ENCODE measurements around the gene TNFRSF19. TPM values are rescaled to one million over a fixed set of nuclear protein-coding genes. Genes with fewer than 3 reads are reported as not detected.

The TNFRSF19 gene
- total and polyA plus RNA-seq, 11 donors = 9.1 to 35.7 (median 25.6) TPM

- DNase-seq (no peak), ATAC-seq (no peak)
- Histone ChIP-seq H3K27me3 (peaks cover 0 to 19% (median 0%) of the 10 kb centered on the region in 9 donors), H3K4me3 (peak overlapping the region; percentile 67 to 99 (median 90)), H3K4me1 (peaks cover 0 to 54% (median 11%) of the 10 kb centered on the region in 12 donors), H3K27ac (peak overlapping the region in 11 of 12 donors; percentile 18 to 96 (median 94)), H3K9me3 (no peaks in the 10 kb centered on the region), H3K36me3 (no peaks in the 10 kb centered on the region)
- intact Hi-C loops (cut with DNase I) = loop anchor here in 8 of 10 donors (5.0 to 10.0 kb wide), 7 partner anchors 75 to 295 kb away; no protein-coding TSS in a partner anchor
- WGBS, 4 donors = 8 to 15% (median 12%) methylated on average over 13 to 22 of the region's 22 CpGs
- no peak for TF ChIP-seq POLR2A (IDR thresholded peaks at IDR 0.05)
- TF ChIP-seq, protein P1, sequence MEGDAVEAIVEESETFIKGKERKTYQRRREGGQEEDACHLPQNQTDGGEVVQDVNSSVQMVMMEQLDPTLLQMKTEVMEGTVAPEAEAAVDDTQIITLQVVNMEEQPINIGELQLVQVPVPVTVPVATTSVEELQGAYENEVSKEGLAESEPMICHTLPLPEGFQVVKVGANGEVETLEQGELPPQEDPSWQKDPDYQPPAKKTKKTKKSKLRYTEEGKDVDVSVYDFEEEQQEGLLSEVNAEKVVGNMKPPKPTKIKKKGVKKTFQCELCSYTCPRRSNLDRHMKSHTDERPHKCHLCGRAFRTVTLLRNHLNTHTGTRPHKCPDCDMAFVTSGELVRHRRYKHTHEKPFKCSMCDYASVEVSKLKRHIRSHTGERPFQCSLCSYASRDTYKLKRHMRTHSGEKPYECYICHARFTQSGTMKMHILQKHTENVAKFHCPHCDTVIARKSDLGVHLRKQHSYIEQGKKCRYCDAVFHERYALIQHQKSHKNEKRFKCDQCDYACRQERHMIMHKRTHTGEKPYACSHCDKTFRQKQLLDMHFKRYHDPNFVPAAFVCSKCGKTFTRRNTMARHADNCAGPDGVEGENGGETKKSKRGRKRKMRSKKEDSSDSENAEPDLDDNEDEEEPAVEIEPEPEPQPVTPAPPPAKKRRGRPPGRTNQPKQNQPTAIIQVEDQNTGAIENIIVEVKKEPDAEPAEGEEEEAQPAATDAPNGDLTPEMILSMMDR (IDR thresholded peaks at IDR 0.05) = no peak
Observed at GRCh38 chr13:23579896-23580683, 9.9 kb downstream of the TNFRSF19 start.

GRCh38 chr13:23580684-23581060, 10.5 kb downstream of the TNFRSF19 start:
- DNase-seq (no peak), ATAC-seq (no peak)
- H3K27me3 ChIP-seq = peaks cover 0 to 19% (median 0%) of the 10 kb centered on the region in 9 donors
- TF ChIP-seq POLR2A (IDR thresholded peaks at IDR 0.05) = no peak
- TF ChIP-seq, protein P1 (IDR thresholded peaks at IDR 0.05) = no peak
- 79 to 93% (median 85%) methylated on average over 1 of the region's 1 CpG for WGBS, 4 donors
- no peaks in the 10 kb centered on the region for H3K36me3 ChIP-seq
- H3K4me3 ChIP-seq = peak overlapping the region in 9 of 12 donors; percentile 80 to 99 (median 92)
- intact Hi-C loops (cut with DNase I) = no loop called here
- peak overlapping the region in 1 of 12 donors; percentile 95 for H3K27ac ChIP-seq
- no peaks in the 10 kb centered on the region for H3K9me3 ChIP-seq
- peaks cover 0 to 50% (median 11%) of the 10 kb centered on the region in 12 donors for H3K4me1 ChIP-seq

- Histone ChIP-seq H3K4me3 (no peak overlapping the region), H3K36me3 (peaks cover 0 to 7% (median 0%) of the 10 kb centered on the region in 9 donors), H3K27ac (no peak overlapping the region), H3K9me3 (no peaks in the 10 kb centered on the region), H3K27me3 (peaks cover 0 to 19% (median 0%) of the 10 kb centered on the region in 9 donors), H3K4me1 (peaks cover 0 to 37% (median 8%) of the 10 kb centered on the region in 12 donors)
- DNase-seq (no peak), ATAC-seq (no peak)
- intact Hi-C loops (cut with DNase I) = no loop called here
- TF ChIP-seq, protein P1 (IDR thresholded peaks at IDR 0.05) = no peak
- TF ChIP-seq POLR2A (IDR thresholded peaks at IDR 0.05) = no peak
Observed at GRCh38 chr13:23583491-23583890, 13.3 kb downstream of the TNFRSF19 start.

DNA sequence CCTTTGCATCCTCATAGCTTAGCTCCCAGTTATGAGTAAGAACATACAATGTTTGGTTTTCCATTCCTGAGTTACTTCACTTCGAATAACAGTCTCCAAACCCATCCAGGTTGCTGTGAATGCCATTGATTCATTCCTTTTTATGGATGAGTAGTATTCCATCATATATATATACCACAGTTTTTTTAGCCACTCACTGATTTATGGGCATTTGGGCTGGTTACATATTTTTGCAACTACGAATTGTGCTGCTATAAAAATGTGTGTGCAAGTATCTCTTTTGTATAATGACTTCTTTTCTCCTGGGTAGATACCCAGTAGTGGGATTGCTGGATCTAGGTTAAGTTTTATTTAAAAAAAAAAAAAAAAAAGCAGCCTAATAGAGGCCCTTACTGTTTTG, 14.1 kb downstream of the TNFRSF19 start:
- H3K27ac ChIP-seq = no peak overlapping the region
- intact Hi-C loops (cut with DNase I) = no loop called here

More for the DNA sequence above, 14.1 kb downstream of the TNFRSF19 start:
- Histone ChIP-seq H3K9me3 (no peaks in the 10 kb centered on the region), H3K27me3 (peaks cover 0 to 18% (median 0%) of the 10 kb centered on the region in 9 donors), H3K36me3 (peaks cover 0 to 9% (median 0%) of the 10 kb centered on the region in 9 donors), H3K4me3 (no peak overlapping the region), H3K4me1 (peaks cover 0 to 39% (median 8%) of the 10 kb centered on the region in 12 donors)
- DNase-seq = no peak
- 57 to 75% (median 71%) methylated on average over 2 of the region's 2 CpGs for WGBS, 4 donors
- no peak for ATAC-seq
- TF ChIP-seq, protein P1 (IDR thresholded peaks at IDR 0.05) = no peak
- TF ChIP-seq POLR2A (IDR thresholded peaks at IDR 0.05) = no peak

Data from heart left ventricle (tissue), 16 donors.